GM21526 (cell line): ENCODE measurements around the gene PPP4R4.

Experiments
- ATAC-seq: cut with Tn5 transposase; IDR thresholded peaks from one replicate; pipeline ENCODE4 v1.9.1; 2021; ENCODE audit warnings: moderate library complexity; ENCODE audit not compliant: unreplicated experiment, low FRiP score

The PPP4R4 gene, protein sequence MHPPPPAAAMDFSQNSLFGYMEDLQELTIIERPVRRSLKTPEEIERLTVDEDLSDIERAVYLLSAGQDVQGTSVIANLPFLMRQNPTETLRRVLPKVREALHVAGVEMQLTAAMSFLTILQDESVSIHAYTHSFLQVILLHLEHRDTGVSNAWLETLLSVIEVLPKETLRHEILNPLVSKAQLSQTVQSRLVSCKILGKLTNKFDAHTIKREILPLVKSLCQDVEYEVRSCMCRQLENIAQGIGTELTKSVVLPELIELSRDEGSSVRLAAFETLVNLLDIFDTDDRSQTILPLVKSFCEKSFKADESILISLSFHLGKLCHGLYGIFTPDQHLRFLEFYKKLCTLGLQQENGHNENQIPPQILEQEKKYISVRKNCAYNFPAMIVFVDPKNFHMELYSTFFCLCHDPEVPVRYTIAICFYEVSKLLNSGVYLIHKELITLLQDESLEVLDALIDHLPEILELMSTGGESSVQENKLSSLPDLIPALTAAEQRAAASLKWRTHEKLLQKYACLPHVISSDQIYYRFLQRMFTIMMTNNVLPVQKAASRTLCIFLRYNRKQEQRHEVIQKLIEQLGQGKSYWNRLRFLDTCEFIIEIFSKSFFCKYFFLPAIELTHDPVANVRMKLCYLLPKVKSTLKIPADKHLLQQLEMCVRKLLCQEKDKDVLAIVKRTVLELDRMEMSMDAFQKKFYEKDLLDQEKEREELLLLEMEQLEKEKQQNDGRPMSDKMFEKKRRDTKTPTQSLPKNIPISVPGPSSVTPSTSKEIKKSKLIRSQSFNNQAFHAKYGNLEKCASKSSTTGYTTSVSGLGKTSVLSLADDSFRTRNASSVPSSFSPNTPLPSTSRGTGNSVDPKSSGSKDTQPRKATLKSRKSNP

DNA sequence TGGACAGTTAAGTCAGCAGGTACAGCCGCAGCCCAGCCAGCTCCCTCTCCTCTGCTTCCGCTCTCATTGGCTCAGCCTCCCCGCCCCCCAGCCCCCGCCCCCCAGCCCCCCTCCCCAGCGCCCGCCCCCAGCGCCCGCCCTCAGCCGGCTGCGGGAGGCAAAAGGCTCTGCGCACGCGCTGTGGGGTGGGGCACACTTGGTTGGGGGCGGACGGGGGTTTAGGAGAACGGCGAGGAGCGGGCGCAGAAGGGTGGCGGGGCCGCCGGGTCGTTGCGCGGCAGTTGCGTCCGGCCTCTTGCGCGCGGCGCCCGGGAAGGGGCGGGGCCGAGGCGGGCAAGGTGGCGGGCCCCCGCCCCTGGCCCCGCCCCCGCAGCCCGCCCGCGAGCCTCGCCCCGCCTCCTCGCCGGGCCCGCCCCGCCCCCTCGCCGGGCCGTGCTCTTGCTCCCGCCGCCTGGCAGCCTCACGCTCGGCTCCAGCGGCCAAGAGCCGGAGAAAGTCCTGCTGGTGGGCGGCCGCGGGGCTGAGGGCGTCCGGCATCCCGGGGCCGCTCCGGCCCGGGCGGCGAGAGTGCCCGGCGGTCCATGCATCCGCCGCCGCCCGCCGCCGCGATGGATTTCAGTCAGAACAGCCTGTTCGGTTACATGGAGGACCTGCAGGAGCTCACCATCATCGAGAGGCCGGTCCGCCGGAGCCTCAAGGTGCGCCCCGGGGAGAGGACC lies at the start of gene PPP4R4:
Gene PPP4R4, plus strand, starts transcription at position 438 of the 719 bp plus-strand sequence. Its CDS starts 144 bp downstream, at position 582.
- peak; percentile 77 for ATAC-seq

DNA sequence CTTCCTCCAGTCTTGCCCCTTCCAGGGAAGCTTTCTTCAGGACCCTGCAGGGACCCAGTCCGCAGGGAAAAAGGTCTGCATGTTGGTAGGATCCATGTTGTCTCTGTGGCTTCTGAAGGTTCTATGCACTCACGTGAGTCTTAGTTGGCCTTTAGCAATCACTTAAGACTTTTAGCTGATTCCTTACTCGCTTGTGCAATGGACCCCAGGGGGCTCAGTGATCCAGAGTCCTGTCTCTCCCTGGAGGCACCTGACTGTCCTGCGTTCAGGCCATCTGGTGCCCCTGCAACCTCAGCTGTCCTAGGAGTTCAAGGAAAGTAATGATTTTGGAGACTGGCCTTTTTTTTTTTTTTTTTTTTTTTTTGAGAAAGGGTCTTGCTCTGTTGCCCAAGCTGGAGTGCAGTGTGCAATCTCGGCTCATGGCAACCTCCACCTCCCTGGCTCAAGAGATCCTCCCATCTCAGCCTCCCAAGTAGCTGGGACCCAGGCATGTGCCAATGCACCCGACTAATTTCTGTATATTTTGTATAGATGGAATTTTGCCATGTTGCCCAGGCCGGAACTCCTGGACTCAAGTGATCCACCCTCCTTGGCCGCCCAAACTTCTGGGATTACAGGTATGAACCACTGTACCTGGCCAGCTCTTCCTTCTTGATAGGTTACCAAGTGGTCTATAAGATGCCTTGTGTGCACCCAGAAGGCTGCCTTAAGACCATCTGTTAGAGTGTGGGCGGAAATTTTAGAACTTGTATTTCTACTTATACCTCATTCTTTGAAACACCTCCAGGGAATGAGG lies 49.3 kb upstream of the PPP4R4 start:
- no peak for ATAC-seq

DNA sequence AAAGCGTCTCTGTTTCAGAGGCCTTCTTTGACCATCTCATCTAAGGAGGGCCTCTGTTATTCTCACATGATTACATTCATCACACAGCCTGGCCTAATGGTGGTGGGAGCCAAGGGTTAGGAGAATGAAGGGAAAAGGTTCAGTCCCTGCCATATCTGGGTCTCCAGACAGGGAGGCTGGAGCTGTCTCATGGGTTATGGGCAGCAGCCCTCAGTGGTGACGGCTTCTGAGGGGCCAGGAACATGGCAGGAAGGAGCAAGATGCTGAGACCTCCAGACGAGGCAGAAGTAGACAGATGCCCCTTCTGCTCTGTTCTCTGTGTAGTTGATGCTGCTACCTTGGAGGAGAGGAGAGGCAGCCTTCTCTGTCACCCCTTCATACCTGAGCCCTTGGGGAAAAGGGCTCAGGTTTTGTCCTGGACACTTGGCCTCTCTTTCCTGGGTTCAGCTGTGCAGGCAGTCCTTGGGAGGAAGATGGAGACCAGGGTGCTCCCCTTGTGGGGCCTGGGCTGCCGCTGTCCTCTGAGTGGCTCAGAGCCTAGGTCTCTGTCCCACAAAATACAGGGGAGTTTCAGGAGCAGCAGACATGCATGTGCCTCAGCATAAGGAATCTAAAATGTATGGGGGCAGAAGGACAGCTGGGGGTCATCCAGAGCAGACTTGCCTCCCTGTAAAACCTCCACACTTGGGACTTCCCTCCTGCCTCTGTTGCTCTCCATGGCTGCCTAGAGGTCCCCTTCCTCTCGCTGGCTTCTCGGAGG lies 48.3 kb upstream of the PPP4R4 start:
- no peak for ATAC-seq

DNA sequence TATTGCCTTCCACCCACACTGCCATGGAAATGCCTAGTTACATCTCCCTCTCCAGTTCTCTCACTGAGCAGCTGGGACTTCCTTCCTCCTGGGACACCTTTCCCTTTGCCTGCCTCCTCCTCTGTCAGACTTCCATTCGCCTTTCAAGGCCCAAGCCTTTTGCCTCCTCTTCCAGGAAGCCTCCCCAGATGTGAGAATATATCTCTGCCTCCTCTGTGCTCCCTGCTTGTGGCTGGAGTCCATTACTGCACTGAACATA lies 47.8 kb upstream of the PPP4R4 start:
- no peak for ATAC-seq

DNA sequence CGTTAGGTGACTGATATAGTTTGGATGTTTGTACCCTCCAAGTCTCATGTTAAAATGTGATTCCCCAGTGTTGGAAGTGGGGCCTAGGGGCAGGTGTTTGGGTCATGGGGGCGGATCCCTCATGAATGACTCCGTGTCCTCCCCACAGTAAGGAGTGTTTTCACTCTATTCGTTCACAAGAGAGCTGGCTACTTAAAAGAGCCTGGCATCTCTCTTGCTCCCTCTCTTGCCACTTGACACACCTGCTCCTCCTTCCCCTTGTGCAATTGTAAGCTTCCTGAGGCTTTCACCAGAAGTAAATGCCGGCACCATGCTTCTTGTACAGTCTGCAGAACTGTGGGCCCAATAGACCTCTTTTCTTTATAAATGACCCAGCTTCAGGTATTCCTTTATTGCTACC lies 47.3 kb upstream of the PPP4R4 start:
- ATAC-seq, result no peak

DNA sequence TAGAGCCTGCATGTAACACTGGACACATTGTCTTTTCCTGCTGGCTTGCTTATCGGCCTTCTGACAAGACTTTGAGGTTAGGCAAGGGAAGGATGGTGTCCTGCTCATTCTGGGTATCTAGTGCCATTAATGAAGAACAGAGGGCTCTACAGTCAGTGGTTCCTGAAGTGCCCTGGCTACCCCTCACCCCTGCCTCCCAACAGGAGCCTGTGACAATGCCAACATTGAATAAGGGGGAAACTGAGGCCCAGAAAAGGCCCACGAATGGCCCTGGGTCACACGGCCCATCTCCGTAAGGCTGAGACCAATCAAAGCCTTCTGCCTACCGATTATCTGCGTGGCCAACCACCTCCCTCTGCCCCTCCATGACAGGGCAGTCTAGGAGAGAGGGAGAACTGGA lies 46.8 kb upstream of the PPP4R4 start:
- no peak for ATAC-seq

DNA sequence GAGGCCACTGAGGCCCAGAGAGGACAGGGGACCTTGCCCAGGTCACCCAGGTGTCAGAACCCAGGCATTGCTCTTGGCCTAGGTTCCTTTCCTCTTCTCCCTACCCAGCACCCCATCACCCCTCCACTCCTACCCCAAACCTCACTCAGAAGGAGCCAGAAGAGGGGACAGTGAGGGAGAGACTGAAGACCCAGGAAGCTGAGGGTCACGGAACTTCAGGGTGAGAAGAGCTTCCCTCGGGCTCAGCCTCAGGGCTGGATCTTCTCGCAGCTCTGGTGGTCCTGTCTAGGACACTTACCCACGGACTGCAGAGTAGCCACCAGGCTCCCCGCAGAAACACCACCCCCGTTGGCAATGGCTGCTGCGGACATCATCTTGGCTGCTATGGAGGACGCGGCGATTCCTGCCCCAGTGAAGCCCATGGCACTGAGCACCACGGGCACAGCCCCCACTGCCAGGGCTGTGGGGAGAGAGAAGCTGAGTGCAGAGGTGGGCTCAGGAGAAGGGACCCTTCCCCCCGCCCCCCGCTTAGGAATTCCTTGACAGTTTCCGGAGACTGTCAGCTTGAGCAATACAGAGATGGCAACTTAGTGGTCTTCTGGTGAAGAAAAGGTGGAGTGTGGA lies 45.8 kb upstream of the PPP4R4 start:
- no peak for ATAC-seq

DNA sequence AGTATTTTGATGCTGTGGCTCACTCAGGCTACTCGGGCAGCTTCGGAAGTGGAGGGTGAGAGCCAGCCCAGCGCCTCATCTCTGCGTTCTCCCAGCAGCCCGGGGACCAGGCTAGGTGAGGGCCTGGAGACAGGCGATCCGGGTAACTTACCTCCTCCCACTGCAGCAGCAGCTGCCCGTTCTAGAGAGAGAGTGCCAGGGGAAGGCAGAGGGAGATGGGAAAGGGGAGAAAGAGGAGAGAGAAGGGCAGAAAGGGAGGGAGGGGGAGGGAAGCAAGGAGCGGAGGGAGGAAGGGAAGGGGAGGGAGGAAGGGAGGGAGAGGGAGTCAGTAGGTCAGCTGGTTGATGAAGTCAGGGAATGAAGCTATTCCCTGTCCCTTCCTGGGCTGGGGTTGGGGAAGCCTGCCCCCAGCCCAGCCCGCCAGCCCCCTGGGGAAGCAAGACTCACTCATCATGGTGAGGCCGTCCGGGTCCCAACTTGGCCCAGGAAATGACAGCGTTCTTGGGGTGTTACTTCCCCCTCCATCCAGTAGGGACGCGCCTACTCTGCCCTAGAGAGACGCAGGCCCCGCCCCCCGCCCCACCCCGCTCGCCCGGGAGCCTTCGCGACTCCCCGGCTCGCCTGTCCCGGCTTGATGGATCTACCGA lies 44.9 kb upstream of the PPP4R4 start, which contains the start of gene IFI27L2:
Gene IFI27L2, minus strand, starts transcription at position 494 of the 647 bp plus-strand sequence. Its CDS starts 40 bp downstream, at position 454.
- ATAC-seq, result peak; percentile 95

DNA sequence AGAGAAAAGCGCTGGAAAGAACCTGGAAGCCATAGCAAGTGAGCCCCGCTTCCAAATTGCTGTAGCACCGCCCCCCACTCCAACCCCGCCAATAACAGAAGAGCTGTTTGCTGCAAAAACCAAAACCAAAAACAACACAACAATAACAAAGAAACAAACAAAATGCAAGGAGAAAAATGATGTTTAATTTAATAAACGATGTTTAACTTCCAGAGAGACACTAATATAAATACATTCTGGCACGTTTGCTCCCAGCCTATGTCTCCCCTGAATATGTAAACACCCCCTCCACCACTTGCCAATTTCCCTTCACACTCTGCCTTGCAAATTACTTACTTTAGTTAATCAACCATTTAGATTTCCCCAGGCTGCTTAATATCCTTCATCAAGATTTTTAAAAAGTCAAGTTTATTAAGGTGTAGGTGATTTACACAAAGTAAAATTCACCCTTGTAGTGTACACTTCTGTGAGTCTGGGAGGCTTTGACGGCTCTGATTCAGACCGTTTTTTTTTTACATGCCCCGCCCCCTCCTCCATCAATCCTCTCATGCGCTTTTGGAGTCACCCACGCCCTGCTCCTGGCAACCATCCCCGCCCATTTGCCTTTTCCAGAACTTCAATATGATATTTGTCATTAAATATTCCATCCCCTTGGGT lies 44.2 kb upstream of the PPP4R4 start:
- ATAC-seq, result no peak

DNA sequence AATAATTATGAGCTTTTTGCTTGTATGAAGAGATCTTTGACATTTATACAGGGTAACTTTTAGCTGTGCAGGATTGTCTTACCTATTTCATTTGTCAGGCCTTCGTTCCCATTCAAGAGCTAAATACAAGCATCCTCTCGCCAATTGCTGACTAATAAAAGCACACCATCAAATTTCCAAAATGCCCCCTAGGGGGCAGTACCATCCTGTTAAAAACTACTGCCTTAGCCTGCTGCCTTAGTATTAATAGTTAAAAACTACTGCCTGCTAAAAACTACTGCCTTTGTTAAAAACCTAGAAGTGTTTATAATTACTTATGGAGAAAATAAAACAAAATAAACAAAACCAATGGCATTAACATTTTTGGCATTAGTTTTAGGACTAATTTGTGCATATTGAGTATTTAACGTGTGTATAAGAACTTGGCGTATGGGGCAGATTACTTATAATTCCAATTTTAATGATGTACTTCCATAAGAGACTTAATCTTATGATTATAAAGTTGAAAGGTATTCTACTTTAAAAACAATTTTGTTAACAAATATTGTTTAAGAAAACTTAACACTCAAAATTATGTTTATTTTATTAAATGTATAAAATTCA lies 41.7 kb upstream of the PPP4R4 start:
- ATAC-seq, result no peak

DNA sequence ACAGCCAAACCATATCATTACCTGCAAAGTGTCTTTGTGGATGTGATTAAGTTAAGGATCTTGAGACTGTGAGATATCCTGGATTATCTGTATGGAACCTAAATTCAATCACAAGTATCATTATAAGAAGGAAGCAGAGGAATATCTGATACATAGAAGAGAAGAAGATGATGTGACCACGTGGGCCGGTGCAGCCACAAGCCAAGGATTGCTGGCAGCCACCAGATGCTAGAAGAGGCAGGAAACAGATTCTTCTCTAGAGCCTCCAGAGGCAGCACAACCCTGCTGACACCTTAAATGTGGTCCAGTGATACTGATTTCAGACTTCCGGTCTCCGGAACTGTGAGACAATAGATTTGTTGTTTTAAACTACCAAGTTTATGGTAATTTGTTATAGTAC lies 38.6 kb upstream of the PPP4R4 start:
- no peak for ATAC-seq

DNA sequence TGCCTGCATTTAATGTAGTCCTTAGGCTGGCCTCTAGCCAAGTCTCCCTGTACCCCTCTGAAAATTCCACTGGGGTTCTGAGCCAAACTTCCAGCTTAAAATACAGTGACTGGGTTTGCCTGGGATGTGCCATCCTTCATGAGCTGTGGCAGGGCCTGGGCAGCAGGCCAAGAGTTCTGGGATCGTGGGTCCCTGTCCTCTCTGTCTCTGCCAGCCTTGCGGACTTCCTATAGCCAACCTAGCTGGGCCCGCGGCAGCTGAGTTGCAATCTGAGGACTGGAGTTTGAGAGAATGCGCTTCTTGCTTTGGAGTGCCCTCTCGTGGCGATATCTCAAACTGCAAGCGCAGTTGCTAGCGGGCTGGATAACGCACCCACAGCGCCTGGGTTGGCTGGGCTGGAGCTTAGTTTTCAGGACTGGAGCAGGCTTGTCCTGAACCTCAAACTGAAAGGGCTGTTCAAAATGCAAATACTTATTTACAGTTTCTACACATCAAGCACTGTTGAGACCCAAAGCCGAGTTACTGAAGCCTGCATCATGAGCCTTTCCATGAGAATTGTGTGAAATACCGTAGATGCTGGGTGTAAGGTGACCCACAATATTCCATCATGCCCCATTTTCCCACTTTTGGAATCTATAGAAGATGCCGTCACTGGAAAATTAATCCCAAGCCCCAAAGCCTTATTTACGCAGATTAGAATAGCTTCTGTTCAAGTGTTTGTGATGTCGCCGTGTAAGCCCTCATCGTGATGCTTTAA lies 37.4 kb upstream of the PPP4R4 start:
- peak; percentile 56 for ATAC-seq

DNA sequence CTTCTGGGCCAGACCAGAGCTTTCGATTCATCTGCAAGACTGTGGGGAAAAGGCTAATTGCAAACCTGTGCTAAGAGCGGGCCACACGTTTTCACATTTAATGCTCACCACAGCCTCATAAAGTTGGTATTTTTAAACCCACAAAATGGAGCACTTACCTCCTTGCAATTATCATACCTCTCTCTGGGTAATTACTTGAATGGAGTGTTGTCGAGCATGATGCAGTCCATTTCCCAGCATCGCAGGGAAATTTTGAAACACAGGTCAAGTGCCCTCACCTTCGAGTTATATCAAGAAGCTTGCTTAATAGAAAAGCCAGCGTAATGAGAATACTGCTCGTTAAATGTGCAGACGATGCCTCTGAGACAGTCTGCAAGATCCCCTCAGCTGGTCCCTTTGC lies 35.9 kb upstream of the PPP4R4 start:
- no peak for ATAC-seq

DNA sequence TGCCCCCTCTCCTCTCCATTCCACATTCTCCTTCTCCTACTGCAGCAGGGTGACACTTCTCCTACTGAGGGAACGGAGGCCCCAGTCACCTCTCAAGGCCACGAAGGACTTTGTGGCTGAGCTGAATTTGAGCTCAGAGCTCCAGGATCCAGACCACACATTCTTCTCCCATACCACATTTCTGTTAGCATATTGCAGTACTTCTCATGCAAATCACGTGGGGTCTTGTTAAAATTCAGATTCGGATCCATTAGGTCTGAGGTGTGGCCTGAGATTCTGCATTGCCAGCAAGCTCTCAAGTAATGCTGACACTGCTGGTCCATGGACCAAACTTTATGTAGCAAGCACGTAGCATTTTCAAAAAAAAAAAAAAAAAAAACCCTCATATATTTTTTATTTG lies 35.1 kb upstream of the PPP4R4 start:
- no peak for ATAC-seq

DNA sequence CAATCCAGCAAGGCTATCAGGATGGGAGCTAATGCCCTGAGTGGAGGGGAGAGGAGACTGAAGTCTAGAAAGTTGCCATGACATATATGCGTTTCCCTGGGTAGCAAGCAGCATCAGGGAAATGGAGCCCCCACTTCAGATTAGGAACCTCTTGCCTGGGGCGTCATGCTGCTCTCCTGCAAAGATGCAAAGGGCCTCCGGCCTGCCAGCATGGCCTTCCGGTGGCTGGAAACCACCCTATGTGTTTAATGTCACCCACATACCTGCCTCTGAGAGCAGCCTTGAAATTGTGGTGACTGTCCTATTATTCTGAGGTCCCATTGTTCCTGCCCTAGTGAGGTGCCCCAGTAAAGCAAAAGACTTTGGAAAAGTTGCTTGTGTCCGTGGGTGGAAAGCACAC lies 34.7 kb upstream of the PPP4R4 start:
- ATAC-seq, result no peak

DNA sequence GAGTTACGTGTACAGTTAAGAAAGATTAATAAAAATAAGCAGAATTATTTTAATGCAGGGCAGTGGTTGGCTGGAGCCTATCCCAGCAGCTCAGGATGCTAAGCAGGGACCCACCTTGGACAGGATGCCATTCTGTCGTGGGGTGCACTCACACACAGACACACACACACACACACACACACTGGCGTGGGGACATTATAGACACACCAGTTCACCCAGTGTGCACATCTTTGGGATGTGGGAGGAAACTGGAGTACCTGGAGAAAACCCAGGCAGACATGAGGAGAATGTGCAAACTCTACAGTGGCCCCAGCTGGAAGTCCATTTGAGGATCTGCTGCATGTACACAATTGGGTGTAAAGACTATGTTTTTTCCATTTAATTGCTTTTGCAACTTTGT lies 31.9 kb upstream of the PPP4R4 start:
- ATAC-seq, result no peak

DNA sequence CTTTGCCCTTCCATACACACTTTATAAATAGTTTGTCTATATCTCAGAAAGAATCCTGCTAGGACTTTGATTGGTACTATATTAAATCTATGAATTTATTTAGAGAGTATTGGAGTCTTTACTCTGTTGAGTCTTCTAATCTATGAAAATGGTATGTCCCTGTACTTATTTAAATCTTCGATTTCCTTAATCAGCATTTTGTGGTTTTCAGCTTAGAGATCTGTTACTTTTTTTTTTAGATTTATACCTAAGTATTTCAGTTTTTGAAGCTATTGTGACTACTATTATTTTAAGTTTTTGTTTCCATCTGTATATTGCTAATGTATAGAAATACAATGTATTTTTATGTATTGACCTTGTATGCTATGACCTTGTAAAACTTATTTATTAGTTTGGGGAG lies 31.3 kb upstream of the PPP4R4 start:
- no peak for ATAC-seq
